Stimulated activated CD4-positive, alpha-beta T cell treated with anti-CD3 and anti-CD28 coated beads, Interleukin-1b, Interleukin-23, amount 100 ng/mL, for 24 hours (primary cell): ENCODE results near the gene PYM1.
"Not testable (repeated sequence)": the region's sequence is repeated elsewhere in the genome, so short reads cannot be mapped to it uniquely, and the experiment has no call there.

Experiments used
- DNase-seq, 4 experiments: peaks; one replicate each; pipeline ENCODE4 v3.0.0-alpha.2; 2020; ENCODE audit warnings: low read depth in 4 of 4, low spot score in 1 of 4

PYM1 gene

GRCh38 chr12:55940065-55940732, 12.5 kb upstream of the PYM1 start:
- peak; percentile 62 to 76 (median 67) for DNase-seq

GRCh38 chr12:55938826-55939501, 11.3 kb upstream of the PYM1 start:
- no peak for DNase-seq

GRCh38 chr12:55937981-55938380, 10.3 kb upstream of the PYM1 start:
- DNase-seq: no peak

GRCh38 chr12:55935738-55936151, 8.1 kb upstream of the PYM1 start:
- DNase-seq: no peak

- DNase-seq: no peak
Measured at GRCh38 chr12:55934773-55935172, 7.1 kb upstream of the PYM1 start.

- DNase-seq: no peak
Measured at GRCh38 chr12:55933799-55934742, 6.4 kb upstream of the PYM1 start.

- DNase-seq: no peak
Measured at GRCh38 chr12:55933169-55933798, 5.6 kb upstream of the PYM1 start.

- DNase-seq: no peak
Measured at GRCh38 chr12:55932551-55932910, 4.8 kb upstream of the PYM1 start.

- no peak for DNase-seq
Measured at GRCh38 chr12:55931780-55932550, 4.3 kb upstream of the PYM1 start.

- DNase-seq: no peak
Measured at GRCh38 chr12:55931317-55931779, 3.7 kb upstream of the PYM1 start.

GRCh38 chr12:55930771-55931316, 3.1 kb upstream of the PYM1 start, which contains the start of gene DGKA:
Gene DGKA, plus strand, starts transcription at chr12:55931162. Its CDS starts 5,342 bp downstream, at chr12:55936504.
- peak; percentile 51 to 84 (median 62) for DNase-seq

- peak in 3 of 4 experiments; percentile 46 to 82 (median 72) for DNase-seq
Measured at GRCh38 chr12:55929306-55929791, 1.7 kb upstream of the PYM1 start.

- DNase-seq: peak; percentile 76 to 93 (median 82)
Measured at GRCh38 chr12:55926738-55927587, 731 bp downstream of the PYM1 start.

- DNase-seq: no peak
Measured at GRCh38 chr12:55925870-55926737, 1.6 kb downstream of the PYM1 start.

- DNase-seq: no peak
Measured at GRCh38 chr12:55925371-55925770, 2.3 kb downstream of the PYM1 start.

- not testable (repeated sequence) for DNase-seq
Measured at GRCh38 chr12:55923648-55924047, 4.0 kb downstream of the PYM1 start.

- no peak for DNase-seq
Measured at GRCh38 chr12:55922126-55922525, 5.6 kb downstream of the PYM1 start.

GRCh38 chr12:55919032-55919431, 8.7 kb downstream of the PYM1 start:
- not testable (repeated sequence) for DNase-seq
